GM18517 (cell line): ENCODE measurements around the gene CACNA2D4.
"Not testable (repeated sequence)": the region's sequence is repeated elsewhere in the genome, so short reads cannot be mapped to it uniquely, and the experiment has no call there.

Experiments
- ATAC-seq: cut with Tn5 transposase; IDR thresholded peaks from one replicate; pipeline ENCODE4 v1.9.1; 2021; ENCODE audit warnings: mild to moderate bottlenecking, moderate library complexity; ENCODE audit not compliant: unreplicated experiment

Gene CACNA2D4

DNA sequence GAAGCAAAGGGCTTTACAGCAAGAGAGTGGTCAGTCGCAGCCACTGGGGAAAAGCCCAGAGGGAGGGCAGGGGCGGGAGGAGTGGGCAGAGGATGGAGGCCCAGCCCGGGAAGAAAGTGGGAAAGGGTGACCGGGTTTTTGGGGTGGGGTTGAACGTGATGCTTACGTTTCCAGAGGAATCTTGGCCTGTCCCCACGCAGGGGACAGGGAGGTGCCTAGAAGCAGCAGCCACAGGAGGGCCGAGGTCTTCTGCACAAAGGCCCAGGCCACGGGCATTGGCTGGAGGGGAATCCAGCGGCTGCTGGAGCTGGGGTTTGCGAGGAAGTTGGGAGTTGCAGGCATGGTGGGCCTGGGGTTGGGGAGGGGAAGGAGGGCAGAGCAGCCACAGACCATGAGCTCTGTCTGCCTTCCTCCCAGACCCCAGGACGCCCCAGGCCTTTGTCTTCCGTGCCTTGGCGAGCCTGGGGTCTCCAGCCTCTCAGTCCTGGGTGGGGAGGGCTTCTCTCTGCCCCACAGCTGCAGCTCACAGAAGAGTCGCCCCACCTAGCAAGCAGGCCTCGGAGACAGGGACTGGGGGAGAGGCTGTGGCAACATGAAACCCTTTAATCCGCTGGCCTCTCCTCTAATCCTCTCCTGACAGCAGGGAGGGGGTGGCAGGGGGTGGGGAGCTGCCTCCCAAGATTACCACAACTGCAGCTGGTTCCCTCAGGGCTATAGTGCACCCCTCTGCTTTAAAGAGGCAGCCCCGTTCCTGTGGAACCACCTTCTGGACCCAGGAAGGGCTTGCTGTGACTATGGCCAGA lies at the start of gene CACNA2D4:
TSS of gene CACNA2D4 (minus strand) at position 572 of the 803 bp plus-strand sequence. CDS start at position 393, 179 bp downstream.
- no peak for ATAC-seq

GRCh38 chr12:1966561-1967226 lies 48.2 kb upstream of the CACNA2D4 start:
- no peak for ATAC-seq

DNA sequence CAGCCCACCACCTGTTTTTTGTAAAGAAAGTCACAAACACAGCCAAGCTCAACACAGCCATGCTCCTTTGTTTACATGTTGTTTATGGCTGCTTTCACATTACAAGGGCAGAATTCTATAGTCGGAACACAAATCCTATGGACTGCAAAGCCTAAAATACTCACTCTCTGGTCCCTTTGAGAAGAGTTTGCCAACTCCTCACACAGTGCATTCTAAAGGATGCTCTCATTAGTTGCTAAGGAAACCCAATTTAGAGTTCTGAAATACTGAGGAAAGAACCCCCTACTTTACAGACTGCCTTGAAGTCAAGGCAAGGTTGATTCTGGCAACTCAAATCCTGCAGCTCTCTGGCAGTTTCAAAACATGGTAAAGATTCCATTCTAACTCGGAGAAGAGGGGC lies 47.5 kb upstream of the CACNA2D4 start:
- no peak for ATAC-seq

DNA sequence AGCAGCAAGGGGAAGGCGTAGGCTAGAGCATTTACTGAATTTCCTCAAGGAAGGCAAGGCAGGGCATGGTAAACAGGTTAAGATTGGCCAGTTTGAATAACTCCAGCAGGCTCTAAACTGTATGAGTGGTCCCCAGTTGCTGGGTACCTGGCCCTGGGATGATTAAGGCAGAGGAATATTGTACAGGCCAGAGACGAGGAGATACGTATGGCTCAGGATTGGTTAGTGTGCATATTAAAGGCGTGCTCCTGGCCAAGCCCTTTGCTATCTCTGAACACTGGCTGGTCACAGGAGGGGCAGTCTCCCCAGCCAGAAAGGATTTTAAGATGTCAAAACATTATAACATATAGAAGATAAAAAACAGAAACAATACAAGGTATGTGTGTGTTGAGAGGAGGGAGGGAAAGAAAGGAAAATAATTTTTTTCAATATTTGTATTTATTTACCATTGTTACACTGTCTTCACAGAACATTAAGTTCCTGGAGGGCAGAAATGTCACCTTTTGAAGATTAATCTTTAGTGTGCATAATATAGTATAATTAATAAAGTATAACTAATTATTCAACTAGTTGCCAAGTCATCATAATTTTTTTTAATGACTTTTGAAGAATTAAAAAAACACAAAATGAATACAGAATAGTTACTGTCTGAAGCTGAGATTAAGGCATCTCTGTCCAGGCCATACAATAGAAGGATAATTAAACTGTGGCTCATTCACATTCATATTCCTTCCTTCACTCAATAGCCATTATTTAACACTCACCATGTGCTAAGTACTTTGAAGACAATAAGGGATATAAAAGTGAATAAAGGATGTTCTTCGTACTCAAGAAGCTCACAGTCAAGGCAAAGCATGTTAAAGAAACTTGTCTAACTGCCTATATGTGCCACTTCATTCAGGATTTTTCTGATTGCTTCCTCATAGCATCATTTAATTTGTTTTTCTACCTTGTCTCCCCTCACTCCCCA lies 43.9 kb upstream of the CACNA2D4 start:
- ATAC-seq = no peak

GRCh38 chr12:1956716-1957115 lies 38.3 kb upstream of the CACNA2D4 start:
- no peak for ATAC-seq

- no peak for ATAC-seq
Observed at GRCh38 chr12:1949771-1950470, 31.5 kb upstream of the CACNA2D4 start.

GRCh38 chr12:1948883-1949282 lies 30.4 kb upstream of the CACNA2D4 start:
- ATAC-seq = no peak

DNA sequence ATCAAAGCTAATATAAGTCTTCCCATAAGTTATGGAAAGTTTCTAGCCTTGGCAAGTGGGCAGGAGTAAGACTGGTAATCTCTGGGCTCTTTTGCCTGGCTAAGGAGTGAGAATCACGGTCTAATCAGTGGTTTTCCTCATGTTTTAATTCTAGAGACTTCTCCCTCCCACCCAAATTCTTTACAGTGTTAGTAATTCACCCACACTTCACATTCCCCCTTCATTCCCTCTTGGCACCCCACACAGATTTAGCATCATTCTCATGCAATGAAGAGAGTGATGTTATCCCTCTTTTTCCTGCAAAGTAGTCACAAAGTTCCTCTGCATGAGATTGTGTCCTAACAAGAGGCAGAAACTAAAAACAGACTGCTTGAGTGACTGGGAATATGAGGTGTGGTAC lies 28.6 kb upstream of the CACNA2D4 start:
- no peak for ATAC-seq

DNA sequence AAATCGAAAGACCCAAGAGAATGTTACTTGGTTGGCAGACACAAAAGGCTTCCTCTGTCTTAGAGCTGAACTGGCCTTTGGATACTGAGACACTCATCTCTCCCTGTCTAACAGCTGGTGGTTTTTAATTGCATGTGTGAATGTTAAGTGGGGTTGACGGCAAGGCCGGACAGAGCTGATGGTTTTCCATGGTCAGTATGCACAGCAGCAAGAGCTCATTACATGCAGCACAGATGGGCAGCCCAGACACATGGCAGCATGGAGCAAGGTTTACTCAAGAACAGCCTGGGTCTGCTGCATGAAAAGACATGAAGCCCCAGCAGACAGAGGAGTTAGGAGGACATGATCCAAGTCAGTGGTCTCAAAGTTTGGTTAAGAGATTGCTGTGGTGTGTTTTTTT lies 27.8 kb upstream of the CACNA2D4 start:
- ATAC-seq = no peak

DNA sequence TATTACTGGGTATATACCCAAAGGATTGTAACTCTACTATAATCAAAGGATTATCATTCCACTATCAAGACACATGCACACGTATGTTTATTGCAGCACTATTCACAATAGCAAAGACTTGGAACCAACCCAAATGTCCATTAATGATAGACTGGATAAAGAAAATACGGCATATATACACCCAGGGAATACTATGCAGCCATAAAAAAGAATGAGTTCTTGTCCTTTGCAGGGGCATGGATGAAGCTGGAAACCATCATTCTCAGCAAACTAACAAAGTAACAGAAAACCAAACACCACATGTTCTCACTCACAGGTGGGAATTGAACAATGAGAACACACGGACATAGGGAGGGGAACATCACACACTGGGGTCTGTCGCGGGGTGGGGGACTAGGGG lies 27.1 kb upstream of the CACNA2D4 start:
- ATAC-seq = not testable (repeated sequence)

- ATAC-seq = no peak
Observed at GRCh38 chr12:1939801-1940607, 21.6 kb upstream of the CACNA2D4 start.

DNA sequence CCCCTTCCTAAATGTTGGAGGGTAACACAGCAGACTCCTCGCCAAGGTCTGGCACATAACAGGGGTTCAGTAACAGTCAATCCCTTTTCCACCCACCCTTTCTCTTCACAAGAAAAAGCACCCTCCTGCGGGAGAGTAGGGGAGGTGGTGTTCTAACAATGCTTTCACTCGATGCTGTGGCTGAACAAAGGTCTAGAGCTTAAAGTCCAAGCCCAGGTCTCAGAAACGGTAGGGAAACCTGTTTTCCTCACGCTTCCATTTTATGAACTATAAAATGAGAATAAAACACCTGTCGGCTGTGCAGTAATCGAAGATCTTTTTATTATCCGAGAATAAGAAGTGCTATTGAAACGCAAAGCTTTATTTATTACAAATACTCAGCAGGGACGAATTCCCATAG lies 20.9 kb upstream of the CACNA2D4 start:
- no peak for ATAC-seq

DNA sequence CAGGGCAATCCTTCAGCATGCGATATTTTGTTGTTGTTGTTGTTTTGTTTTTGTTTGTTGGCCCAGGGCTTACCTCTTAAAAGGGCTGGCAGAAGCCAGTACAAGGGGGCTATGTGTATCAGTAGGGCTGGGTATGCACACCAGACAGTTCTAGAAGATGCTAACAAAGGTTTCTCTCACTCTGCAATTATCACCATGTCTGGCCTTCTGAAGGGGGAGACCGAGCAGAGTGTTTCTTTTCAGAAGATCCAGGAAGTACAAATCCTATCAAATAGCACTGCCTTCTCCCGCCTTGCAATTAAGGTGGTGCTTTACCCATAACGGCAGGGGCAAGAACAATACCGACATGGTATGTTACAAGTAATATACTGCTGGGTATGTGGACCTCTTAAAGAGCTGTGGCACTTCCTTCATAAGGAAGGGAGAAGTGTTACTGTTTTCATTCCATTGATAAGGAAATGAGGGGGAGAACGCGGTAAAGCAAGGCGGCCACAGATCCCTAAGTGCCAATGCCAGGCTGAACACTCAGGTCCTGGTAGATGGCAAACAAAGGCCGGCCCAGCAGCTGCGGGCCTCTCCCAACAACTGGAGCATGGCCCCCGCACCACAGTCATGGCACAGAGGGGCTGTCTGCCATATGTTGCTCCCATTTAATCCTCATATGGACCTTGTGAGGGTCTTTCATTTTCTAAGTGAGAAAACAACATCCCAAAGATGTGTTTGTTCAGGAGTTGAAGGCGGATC lies 19.2 kb upstream of the CACNA2D4 start:
- no peak for ATAC-seq

- ATAC-seq = no peak
Observed at GRCh38 chr12:1936406-1937320, 18.2 kb upstream of the CACNA2D4 start.

GRCh38 chr12:1935700-1936378 lies 17.4 kb upstream of the CACNA2D4 start:
- ATAC-seq = no peak

- no peak for ATAC-seq
Observed at GRCh38 chr12:1935242-1935641, 16.8 kb upstream of the CACNA2D4 start.

- ATAC-seq = no peak
Observed at GRCh38 chr12:1934831-1935230, 16.4 kb upstream of the CACNA2D4 start.
